HL-60/S4 treated with retinoic acid at 250 ng/mL for 4 days and 3 days (cell line): ENCODE data around the gene TMEM62.
"Not testable (repeated sequence)": the region's sequence is repeated elsewhere in the genome, so short reads cannot be mapped to it uniquely, and the experiment has no call there.

ENCODE experiments used
- in situ Hi-C: fragments of 300-500 bp; cut with MboI; formaldehyde crosslinking; loops from 2 replicates; pipeline ENCODE4 v1.7.0; 2022; ENCODE audit warnings: low sequenced_read_pairs

Gene TMEM62

GRCh38 chr15:43207024-43207423 is 73.6 kb downstream of the TMEM62 start:
- in situ Hi-C loops, result no loop called here

GRCh38 chr15:43208052-43209002 is 74.9 kb downstream of the TMEM62 start:
- in situ Hi-C loops, result no loop called here

GRCh38 chr15:43209059-43209824 is 75.9 kb downstream of the TMEM62 start:
- in situ Hi-C loops, result no loop called here

GRCh38 chr15:43210172-43210745 is 76.9 kb downstream of the TMEM62 start:
- in situ Hi-C loops, result no loop called here

GRCh38 chr15:43210807-43211206 is 77.4 kb downstream of the TMEM62 start:
- in situ Hi-C loops, result no loop called here

- in situ Hi-C loops, result no loop called here
Measured at GRCh38 chr15:43211224-43211735, 77.9 kb downstream of the TMEM62 start.

- in situ Hi-C loops, result no loop called here
Measured at GRCh38 chr15:43212299-43212698, 78.9 kb downstream of the TMEM62 start.

- in situ Hi-C loops, result no loop called here
Measured at GRCh38 chr15:43212951-43213350, 79.6 kb downstream of the TMEM62 start.

GRCh38 chr15:43213466-43213865 is 80.1 kb downstream of the TMEM62 start:
- in situ Hi-C loops, result no loop called here

- in situ Hi-C loops, result no loop called here
Measured at GRCh38 chr15:43214169-43214568, 80.8 kb downstream of the TMEM62 start.

GRCh38 chr15:43214592-43215295 is 81.4 kb downstream of the TMEM62 start:
- in situ Hi-C loops, result no loop called here

GRCh38 chr15:43215961-43216360 is 82.6 kb downstream of the TMEM62 start:
- in situ Hi-C loops, result no loop called here

- in situ Hi-C loops, result no loop called here
Measured at GRCh38 chr15:43218908-43219706, 85.7 kb downstream of the TMEM62 start.

GRCh38 chr15:43219929-43220928 is 86.8 kb downstream of the TMEM62 start:
- in situ Hi-C loops, result no loop called here

GRCh38 chr15:43220991-43221403 is 87.6 kb downstream of the TMEM62 start, which contains the start of gene EPB42:
TSS of gene EPB42 (minus strand) at chr15:43221018. CDS start at chr15:43220825, 193 bp downstream.
- in situ Hi-C loops, result no loop called here

- in situ Hi-C loops, result no loop called here
Measured at GRCh38 chr15:43221422-43221821, 88.0 kb downstream of the TMEM62 start.

GRCh38 chr15:43225201-43225949 is 92.0 kb downstream of the TMEM62 start:
- in situ Hi-C loops, result no loop called here

- in situ Hi-C loops, result not testable (repeated sequence)
Measured at GRCh38 chr15:43225950-43226255, 92.5 kb downstream of the TMEM62 start.
